Renal cortex interstitium (tissue), 15 donors: ENCODE data around the gene PLN. TPM values are rescaled to one million over a fixed set of nuclear protein-coding genes. Genes with fewer than 3 reads are reported as not detected.

Source experiments
- DNase-seq, 11 donors: peaks; one replicate each; pipeline ENCODE4 v3.0.0-alpha.2; 2013; ENCODE audit warnings: low read depth in 9 of 11, low spot score in 4 of 11; ENCODE audit errors: extremely low read depth in 1 of 11
- long read RNA-seq, 16 experiments: transcript quantifications; one replicate each; lab custom pipeline, GENCODE V29; 2026
- polyA plus RNA-seq, 3 donors: library from polyadenylated mRNA; unstranded; fragments of 120-200 nt; gene quantifications; one replicate each; pipeline ENCODE4 v1.2.1, GENCODE V29; 2013; ENCODE audit not compliant: insufficient read length in 3 of 3

PLN gene
- polyA plus RNA-seq, result 1 to 10 TPM; 2.8 to 4.6 (median 4.4) TPM
- long read RNA-seq, donor 1, partial matches to known transcripts, result 0 of 1 reads
- long read RNA-seq, donor 1, other reads (novel, unspliced or antisense), result 0 of 1 reads
- long read RNA-seq, donor 2, partial matches to known transcripts, result 0 of 2 reads
- long read RNA-seq, donor 2, other reads (novel, unspliced or antisense), result 0 of 2 reads
- long read RNA-seq, donor 3, partial matches to known transcripts, result 0 of 3 reads
- long read RNA-seq, donor 3, other reads (novel, unspliced or antisense), result 0 of 3 reads
- long read RNA-seq, donor 4, result 0 reads
- long read RNA-seq, donor 5, result 0 reads
- long read RNA-seq, donor 6, result 0 reads
- long read RNA-seq, donor 7, partial matches to known transcripts, result 0 of 1 reads
- long read RNA-seq, donor 7, other reads (novel, unspliced or antisense), result 0 of 1 reads
- long read RNA-seq, donor 8, result 0 reads
- long read RNA-seq, donor 9, partial matches to known transcripts, result 0 of 4 reads
- long read RNA-seq, donor 9, other reads (novel, unspliced or antisense), result 0 of 4 reads
- long read RNA-seq, donor 10, partial matches to known transcripts, result 0 of 2 reads
- long read RNA-seq, donor 10, other reads (novel, unspliced or antisense), result 0 of 2 reads
- long read RNA-seq, donor 11, result 0 reads
- long read RNA-seq, donor 12, result 0 reads
- long read RNA-seq, donor 13, result 0 reads
- long read RNA-seq, donor 14, partial matches to known transcripts, result 0 of 3 reads
- long read RNA-seq, donor 14, other reads (novel, unspliced or antisense), result 0 of 3 reads
- long read RNA-seq, donor 15, transcript PLN-201 (2 exons, 2,001 nt), result major isoform, 5 of 5 reads
- long read RNA-seq, donor 15, partial matches to known transcripts, result 0 of 5 reads
- long read RNA-seq, donor 15, other reads (novel, unspliced or antisense), result 0 of 5 reads
- long read RNA-seq, donor 16, partial matches to known transcripts, result 0 of 4 reads
- long read RNA-seq, donor 16, other reads (novel, unspliced or antisense), result 0 of 4 reads

DNA sequence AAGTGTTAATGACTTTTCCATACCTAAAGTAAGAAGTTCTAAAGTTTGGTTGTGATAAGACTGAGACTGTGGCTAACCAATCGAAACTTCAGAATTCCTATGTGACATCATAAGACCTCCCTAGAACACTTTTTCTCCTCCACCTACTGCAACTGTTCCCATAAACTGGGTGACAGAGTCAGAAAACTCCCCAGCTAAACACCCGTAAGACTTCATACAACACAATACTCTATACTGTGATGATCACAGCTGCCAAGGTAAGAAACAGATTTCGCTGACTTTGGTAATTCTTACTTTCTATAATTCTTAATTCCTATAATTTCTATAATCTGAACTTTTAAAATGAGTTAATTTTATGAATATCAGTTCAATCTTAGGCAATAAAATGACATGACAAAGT is at the start of gene PLN:
Gene PLN (plus strand): TSS at position 161 of the 400 bp plus-strand sequence. CDS start 10,626 bp downstream, outside the sequence.
- DNase-seq, result no peak

- no peak for DNase-seq
Measured at GRCh38 chr6:118500130-118501015, 47.7 kb upstream of the PLN start.

DNA sequence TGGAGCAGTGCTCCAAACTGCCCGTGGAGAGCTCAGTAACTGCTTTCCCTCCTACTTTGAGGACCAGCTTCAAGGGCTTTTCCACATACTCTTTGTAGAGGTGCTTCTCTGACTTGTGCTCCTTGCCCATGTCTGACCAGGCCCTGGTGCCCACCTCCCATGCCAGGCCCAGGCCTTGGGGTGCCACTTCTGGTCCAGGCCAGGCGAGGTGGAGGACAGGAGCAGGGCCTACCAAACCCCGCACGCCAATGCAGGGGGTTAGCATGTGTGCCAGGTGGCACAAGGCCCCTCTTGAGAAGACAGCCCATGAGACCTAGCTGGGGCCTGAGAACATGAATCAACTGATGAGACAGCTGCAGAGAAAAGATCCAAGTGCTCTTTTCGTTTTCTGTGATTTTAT is 47.0 kb upstream of the PLN start:
- DNase-seq, result no peak

DNA sequence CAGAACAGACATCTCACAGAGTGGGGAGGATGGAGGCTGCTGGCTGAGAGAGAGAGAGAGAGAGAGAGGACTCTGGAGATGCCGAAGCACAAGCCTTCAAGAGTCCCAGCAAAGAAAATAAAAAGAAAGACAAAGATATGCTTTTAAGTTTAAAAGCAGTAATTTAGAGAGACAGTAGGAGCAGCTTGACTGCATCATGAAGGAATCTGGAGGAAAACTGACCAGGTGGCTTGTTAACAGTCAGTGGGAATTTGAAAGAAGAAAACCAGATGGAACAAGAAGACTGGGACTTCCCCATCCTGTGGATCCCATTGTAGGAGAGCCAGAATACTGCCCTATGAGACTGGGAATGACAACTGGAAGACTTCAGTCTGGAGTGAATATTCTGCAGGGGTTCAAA is 46.3 kb upstream of the PLN start:
- DNase-seq, result peak; percentile 16 to 72 (median 35)

GRCh38 chr6:118502169-118502568 is 45.9 kb upstream of the PLN start:
- DNase-seq, result peak in 1 of 11 donors; percentile 3

DNA sequence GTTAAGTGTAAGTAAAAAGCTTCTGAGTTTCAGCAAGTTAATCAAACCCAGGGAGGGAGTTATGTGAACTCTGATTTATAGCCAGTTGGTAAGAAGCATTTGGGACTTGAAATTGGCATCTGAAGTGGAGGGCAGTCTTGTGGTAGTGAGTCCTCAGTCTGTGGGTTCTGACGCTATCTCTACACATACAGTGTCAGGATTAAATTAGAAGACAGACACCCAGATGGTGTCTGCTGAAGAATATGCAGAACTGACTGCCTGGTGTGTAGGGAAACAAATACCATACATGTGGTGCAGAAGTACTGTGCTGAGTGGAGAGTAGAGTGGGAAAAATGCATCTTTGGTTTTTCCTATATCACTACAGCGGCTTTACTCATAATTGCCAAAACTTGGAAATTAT is 43.5 kb upstream of the PLN start:
- DNase-seq, result no peak

GRCh38 chr6:118505656-118506055 is 42.4 kb upstream of the PLN start:
- DNase-seq, result no peak

- DNase-seq, result no peak
Measured at GRCh38 chr6:118506071-118506638, 41.9 kb upstream of the PLN start.

DNA sequence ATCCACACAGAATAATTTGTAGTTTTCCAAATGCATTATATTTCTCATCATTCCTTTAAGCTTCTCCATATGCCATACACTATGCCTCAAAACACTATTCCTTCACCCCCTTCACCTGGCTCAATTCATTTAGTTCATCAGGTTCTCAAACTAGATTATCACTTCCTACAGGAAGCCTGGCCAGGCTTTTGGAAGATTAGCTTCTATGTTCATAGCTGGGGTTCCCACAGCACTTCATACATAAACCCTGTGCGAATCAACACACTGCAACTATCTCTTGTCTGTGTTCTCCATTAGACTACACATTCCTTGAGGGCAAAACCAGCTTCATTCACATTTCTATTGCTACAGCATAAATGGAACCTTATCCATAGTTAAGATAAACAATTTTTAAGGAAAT is 40.5 kb upstream of the PLN start:
- no peak for DNase-seq

DNA sequence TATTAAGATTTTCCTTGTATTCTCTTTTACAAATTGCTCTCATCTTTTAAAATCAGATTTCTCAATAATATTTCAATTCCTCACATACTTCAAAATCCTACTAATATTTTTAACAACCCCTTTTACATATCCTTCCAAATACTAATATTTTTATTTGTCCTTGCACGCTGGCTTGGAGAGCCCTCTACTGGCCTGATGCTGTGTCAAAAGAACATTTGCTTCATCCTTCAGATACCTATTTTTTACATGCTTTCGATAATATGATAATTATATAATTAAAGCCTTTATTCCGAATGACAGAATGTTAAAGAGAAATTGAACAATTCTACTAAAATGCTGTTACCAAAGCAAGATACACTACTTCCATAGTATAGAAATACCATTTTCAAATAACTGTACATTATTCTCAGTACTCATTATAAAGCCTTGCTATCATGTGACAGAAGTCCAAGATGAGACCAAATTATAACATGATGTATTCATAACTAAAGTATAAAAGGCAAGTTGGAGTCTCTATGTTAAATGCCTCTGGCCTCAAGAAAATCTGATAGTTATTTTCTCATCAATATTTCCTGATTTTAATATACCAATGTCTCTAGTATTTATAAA is 39.0 kb upstream of the PLN start:
- peak in 5 of 11 donors; percentile 3 to 9 (median 6) for DNase-seq

GRCh38 chr6:118511930-118512715 is 36.0 kb upstream of the PLN start:
- no peak for DNase-seq

DNA sequence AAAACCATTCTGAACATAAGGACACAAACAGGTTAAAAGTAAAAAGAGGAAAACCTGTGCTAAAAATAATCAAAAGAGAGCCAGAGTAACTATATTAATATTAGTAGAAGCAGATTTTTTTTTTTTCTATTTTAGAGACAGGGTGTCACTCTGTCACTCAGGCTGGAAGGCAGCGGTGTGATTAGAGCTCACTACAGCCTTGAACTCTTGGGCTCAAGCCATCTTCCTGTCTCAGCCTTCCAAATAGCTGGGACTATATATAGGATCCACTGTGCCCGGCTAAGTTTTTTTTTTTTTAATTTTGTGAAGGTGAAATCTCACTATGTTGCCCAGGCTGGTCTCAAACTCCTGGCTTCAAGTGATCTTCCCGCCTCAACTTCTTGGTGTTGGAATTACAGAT is 33.4 kb upstream of the PLN start:
- no peak for DNase-seq

DNA sequence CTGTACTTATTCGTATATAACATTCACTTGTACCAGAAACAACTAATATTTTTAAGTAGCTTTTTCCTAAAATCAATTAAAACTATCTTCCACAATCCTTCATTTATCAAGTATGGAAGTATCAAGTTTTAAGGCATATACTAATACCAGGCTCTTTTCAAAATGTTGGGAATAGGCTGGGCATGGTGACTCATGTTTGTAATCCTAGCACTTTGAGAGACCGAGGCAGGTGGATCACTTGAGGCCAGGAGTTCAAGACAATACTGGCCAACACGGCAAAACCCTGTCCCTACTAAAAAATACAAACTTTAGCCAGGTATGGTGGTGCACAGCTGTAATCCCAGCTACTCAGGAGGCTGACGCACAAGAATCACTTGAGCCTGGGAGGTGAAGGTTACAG is 25.7 kb upstream of the PLN start:
- no peak for DNase-seq

GRCh38 chr6:118523216-118523615 is 24.9 kb upstream of the PLN start:
- no peak for DNase-seq

DNA sequence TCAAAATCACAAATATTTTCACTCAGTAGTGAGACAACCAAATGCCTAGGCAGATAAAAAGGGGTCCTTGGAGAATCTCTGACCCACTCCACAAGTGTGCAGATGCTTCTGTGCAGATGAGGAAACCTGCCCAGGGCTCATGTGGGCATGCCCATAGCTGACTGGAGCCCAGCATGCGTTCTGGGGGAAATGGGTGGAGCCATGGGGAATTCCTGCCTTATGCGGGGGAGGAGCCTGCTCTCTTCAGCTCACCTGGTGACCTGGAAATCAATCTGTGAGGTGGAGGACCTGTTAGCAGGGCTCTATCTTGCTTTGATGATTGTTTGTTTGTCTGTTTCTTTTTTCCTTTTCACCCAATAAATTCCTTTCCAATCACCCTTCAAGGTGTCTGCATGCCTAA is 23.4 kb upstream of the PLN start:
- no peak for DNase-seq

DNA sequence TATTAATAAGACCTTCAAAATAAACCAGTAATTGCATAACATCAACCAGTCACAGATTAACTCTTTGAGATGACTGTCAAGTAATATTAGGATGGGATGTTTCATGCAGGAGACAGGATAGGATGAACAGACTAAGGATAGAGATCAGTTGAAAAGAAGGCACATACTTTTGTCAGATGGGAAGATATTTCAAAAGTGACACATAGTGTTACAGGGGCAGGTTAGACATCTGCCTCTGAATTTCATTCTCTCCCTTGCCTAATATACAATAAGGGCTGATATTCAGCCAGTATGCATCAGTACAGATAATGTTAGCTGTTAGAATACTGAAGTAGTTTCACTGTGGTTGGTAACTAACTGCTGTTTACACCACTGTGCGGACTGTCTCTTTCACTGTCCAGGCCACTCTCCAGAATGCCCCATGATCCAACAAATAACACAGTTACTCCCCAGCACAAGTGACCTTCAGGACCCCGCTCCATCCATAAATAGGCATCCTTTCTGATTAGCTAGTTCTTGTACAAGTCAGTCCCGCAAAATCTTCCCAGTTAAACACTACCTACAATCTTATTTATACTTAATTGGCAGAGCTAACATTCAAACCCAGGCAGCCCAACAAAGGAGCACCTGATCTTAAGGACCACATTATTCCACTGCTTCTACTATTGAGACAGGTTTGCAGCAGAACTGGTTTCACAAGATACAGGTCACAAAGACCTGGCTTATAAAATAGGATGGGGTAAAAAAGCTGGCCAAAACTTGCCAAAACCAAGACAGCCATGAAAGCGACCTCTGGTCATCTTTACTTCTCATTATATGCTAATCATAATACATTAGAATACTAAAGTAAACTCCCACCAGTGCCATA is 21.9 kb upstream of the PLN start:
- no peak for DNase-seq

DNA sequence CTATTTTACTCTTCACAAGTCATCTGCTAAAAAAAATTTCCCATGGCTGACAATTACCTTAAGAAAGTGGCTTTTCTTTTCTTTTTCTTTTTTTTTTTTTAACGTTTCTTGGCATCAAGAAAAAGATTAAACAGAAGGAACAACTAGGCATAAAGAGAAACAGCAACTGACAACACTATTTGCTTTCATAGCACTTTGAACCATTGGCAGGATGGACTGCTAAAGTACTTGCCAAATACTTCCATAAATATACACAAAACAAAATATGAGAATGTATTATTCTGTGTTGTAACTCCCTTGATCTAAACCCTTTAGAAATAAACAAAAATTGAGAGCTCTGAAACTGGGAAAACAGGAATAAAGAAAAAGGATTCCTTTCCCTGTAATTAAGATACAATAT is 20.0 kb upstream of the PLN start:
- DNase-seq, result no peak
